Measurements from ENCODE around the gene BMI1.
"Not testable (repeated sequence)": the region's sequence is repeated elsewhere in the genome, so short reads cannot be mapped to it uniquely, and the experiment has no call there.

BMI1 gene

GRCh38 chr10:22320591-22321155 is at the start of gene BMI1:
TSS of gene BMI1 (plus strand) at chr10:22321099. CDS start at chr10:22326450, 5,351 bp downstream.
- peak; percentile 80 for DNase-seq

GRCh38 chr10:22271786-22272185 is 49.1 kb upstream of the BMI1 start:
- DNase-seq: no peak

DNA sequence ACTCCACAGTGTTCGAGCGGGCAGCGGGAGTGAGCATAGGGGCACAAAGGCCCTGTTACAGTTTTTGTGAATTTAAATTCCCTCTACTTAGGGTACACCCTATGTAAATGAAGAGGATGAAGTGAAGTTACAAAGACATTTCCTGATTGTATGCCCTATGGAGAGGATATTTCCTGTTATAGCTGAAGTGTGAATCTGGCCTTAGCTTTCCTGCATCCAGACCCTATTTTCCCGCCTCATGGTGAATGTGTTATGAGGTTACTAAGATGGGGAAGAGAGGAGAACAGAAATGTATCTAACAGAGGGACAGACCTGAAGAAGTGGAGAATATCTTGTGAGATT is 42.5 kb upstream of the BMI1 start:
- DNase-seq: no peak

GRCh38 chr10:22280078-22280477 is 40.8 kb upstream of the BMI1 start:
- DNase-seq: no peak

DNA sequence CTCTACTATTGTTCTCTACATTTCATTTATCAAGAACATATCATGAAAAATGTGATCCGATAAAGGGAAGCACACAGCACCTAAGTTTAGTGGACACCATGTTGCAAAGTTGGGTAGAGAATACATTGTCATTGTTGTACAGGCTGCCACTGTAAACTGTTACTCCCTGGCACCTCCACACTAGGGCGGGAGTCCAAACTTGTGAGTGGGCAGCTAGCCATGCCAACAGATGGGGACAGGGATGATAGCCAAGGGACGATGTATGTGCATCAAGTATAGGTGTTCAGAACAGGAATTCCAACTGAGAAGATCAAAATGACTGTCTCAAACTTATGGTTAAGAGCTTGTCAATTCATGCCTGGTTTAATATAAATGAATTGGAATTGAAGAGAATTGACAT is 35.8 kb upstream of the BMI1 start:
- DNase-seq: no peak

GRCh38 chr10:22293747-22294404 is 27.0 kb upstream of the BMI1 start:
- no peak for DNase-seq

GRCh38 chr10:22294694-22295093 is 26.2 kb upstream of the BMI1 start:
- no peak for DNase-seq

DNA sequence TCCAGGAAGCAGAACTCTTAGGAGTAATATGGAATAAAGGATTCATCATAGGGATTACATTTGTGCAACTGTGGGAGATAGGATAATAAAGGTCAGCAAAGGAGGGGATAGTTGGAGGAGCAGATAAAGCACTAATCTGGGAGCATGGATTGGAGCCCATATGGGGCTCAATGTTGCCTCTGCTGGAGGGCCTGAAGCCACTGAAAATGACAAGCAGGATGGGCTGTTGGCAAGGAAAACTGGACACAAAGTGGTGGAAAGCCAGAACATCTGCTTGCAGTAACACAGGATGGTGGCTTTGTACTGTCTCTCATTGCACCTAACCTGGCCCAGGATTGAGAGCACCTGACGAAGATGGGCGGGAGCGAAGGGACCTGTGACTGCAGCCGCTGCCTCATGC is 19.7 kb upstream of the BMI1 start:
- no peak for DNase-seq

GRCh38 chr10:22303461-22303860 is 17.4 kb upstream of the BMI1 start:
- DNase-seq: no peak

DNA sequence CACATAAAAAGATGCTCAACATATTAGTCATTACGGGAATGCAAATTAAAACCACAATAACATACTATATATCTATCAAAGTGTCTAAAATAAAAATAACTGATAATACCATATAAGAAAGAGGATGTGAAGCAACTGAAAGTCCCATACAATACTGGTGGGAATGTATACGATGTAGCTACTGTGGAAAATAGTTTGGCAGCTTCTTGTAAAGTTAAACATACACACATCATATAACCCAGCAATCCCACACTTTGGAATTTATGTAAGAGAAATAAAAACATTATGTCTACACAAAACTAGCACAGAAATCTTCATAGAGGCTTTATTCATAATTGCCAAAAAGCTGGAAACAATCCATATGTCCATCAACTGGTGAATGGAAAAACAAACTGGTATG is 15.2 kb upstream of the BMI1 start:
- no peak for DNase-seq

DNA sequence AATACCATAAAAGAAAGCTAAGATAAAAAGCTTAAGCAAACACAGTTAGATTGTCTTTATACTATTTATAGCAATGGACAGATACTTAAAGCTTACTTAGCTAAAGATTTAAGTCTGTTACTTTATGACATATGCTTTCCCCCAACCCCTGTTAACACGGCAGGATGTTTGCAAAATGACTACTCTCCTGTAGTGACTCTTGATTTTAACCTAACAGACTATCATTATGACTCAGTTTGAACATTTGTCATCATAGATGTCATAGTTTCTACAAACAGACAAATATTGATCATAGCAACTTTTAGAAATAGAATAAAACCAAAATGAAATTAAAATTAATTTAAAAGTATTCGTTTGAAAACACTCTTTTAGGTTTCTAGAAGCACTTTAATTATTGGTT is 12.5 kb upstream of the BMI1 start:
- DNase-seq: no peak

DNA sequence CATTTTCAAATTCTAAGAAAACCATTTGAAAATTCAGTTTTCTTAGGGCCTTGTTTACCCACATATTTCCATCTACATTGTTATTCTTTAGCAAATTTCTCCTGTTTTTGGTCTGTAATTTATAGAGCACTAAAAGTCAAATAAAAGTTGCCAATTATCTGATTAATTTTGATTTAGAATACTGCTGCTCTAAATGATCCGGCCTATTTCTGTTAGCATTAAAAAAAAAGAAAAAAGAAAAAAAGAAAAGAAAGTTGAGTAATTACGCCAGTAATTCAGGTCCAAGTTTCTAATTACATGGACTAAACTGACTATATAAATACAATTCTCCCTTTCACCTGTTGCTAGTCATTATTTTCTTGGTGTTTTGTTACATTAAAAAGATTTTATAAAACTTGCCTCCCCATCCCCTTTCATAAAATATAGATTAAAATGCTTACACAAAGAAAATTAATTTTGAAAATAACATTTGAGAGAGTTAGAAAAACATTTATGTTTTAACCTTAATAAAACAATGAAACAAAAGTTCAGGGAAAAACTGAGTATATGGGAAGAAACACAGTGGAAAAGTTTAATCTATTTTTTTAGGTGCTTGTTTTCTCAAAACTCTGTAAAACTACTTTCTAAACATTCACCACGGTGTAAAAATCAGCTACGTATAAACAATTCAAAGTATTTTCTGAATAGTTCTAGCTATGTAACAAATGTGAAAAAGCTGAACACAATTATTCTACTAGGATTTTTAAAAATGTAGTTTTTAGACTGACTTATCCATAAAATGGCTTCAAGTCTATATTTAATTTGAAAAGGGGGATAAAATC is 11.5 kb upstream of the BMI1 start:
- no peak for DNase-seq

DNA sequence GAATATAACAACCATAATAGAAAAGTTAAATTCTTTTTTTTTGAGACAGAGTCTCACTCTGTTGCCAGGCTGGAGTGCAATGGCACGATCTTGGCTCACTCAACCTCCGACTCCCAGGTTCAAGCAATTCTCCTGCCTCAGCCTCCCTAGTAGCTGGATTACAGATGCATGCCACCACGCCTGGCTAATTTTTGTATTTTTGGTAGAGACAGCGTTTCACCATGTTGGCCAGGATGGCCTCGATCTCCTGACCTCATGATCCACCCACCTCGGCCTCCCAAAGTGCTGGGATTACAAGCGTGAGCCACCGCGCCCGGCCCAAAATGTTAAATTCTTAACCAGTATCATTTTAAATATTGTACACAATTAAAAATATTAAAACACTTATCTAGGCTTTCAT is 10.9 kb upstream of the BMI1 start:
- DNase-seq: not testable (repeated sequence)

GRCh38 chr10:22310928-22311327 is 10.0 kb upstream of the BMI1 start:
- DNase-seq: no peak

DNA sequence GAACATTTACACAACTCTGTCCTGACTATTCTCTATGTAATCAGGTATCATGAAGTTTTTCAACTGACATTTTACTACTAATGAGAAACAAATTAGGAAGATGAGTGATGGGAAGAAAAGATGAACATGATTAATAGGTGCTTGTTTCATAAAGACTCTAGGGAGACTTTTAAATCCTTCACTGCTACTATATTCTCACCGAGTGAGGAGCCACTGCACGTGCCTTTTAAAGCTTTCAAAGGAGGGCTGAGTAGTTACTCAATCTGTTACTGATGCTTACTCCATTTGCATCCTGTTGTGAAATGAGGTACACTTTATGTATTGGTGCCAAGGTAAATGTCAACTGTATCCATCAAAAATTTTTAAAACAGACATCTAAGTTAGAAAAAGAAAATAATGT is 6.0 kb upstream of the BMI1 start:
- no peak for DNase-seq

DNA sequence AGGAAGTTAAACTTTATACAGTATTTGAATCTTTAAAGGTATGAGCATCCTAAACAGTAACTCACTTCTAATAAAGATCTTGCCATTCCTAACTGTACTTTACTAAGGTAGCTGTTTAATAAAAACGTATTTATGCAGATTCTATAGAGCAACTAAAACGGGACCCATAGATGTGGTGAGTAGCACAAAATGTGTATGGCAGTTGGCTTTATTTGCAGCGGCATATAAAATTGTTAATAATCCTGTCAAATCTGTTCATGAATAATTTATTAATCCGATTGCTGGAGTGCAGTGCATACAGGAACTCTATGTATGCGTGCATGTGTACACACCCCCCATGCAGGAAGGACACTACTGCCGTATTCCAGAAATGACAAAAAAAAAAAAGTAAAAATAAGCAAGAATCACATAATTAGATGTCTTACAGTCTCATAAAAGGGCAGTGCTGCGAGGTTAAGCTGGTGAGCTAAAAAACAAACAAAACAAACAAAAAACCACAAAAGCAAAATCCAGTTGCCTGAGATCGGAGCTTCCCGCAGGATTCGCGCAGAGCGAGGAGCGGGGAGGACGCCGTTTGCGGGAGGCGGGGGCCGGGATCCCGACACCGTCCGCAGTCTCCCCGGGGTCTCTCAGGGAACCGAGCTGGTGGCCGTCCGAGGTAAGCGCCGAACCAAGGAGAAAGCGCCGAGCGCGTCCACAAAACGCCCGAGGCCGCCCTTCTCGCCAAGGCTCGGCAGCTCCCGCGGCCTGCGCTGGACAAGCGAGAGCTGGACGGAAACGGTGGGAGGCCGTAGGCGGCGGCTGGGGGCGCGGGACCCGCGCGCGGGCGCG is 5.2 kb upstream of the BMI1 start:
- no peak for DNase-seq

DNA sequence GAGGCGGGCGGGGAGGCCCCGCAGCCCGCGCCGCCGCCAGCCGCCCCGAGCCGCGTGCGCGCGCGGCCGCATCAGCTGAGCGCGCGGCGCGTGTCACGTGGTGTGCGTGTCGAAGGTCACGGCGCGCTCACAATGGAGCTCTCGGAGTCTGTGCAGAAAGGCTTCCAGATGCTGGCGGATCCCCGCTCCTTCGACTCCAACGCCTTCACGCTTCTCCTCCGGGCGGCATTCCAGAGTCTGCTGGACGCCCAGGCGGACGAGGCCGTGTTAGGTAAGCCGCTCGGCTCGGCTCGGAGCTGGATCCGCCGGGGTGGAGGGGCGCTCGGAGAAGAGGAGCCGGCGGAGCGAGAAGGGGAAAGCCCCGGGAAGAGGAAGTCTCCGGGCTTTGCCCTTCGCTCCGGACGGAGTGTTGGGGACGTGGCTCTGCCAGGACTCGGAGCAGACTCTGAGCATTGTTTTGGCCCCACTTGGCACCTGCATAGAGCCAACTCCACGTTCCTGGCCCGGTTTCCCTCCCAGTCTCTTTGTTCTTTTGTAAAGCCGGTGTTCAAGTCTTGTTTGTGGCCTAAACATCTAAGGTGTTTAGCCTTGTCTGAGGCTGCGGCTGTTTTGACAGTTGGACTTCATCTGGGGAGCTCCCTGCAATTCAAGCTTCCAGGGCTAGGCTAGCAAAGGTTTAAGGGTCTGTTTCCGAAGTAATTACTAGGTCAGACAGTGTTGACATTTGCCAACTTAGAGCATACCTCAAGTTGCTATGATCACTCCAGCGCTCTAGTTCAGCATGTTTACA is 4.4 kb upstream of the BMI1 start, which contains the start of gene COMMD3:
Gene COMMD3 (plus strand): TSS at position 103 of the 790 bp plus-strand sequence. CDS start 30 bp downstream, at position 133.
- peak; percentile 79 for DNase-seq

GRCh38 chr10:22317076-22317370 is 3.9 kb upstream of the BMI1 start:
- DNase-seq: no peak

DNA sequence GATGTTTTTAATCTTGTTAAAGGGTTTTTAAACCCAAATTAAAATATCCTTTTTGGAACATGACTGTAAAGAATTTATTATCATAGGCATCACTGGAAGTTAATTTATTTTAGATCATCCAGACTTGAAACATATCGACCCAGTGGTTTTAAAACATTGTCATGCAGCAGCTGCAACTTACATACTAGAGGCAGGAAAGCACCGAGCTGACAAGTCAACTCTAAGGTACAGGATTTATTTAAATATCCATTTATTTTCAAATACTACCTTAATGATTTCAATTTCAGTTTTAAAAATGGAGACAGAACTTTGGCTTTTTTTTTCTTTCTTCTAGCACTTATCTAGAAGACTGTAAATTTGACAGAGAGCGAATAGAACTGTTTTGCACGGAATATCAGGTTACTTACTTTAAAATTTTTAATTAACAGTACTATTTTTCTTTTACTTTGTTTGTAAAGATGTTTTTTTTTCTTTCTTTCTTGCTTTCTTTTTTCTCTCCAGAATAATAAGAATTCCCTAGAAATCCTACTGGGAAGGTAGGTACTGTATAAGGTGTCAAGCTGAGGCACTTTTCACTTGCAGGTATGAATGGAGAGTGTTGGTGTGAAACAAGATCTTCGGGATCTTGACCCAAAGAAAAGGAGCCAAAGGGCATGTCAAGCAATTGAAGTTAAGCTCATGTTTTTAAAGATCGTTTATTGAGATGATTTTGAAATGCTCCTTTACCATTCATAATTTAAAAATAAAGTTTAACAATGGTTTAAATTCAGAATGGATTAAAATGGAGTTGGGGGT is 2.9 kb upstream of the BMI1 start:
- DNase-seq: no peak

DNA sequence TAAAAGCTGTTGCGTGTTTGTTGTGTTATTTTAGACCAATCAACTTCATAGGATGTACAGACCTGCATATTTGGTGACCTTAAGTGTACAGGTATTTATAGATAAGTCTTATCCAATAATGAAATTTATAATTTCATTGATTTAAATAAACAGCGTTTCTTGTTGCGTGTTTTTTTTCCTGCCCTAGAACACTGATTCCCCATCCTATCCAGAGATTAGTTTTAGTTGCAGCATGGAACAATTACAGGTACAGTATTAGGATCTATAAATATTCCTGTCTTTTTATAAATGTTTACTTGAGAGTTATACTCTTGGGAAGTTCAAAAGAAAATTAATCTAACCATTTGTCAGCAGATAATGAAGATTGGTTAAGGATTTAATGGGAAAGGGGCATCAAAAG is 2.1 kb upstream of the BMI1 start:
- no peak for DNase-seq

- DNase-seq: no peak
These were observed 1.3 kb upstream of the BMI1 start for GRCh38 chr10:22319547-22319979.

Data from CD4-positive, alpha-beta T cell treated with Interleukin-17A for 1 hour (primary cell).